GM12878 (cell line): Measurements from ENCODE around the gene ANKFY1. TPM values are rescaled to one million over a fixed set of nuclear protein-coding genes. Genes with fewer than 3 reads are reported as not detected.

Source experiments
- CREM ChIP-seq: IDR thresholded peaks from 2 replicates; pipeline ENCODE4 v1.6.1; 2014; ENCODE audit warnings: antibody characterized with exemption, low read depth
- E2F8 ChIP-seq: fragments of 450-650 bp; IDR thresholded peaks from 2 replicates; pipeline ENCODE4 v1.6.1; 2018; ENCODE audit warnings: mild to moderate bottlenecking, low read depth, moderate library complexity; ENCODE audit not compliant: partially characterized antibody
- EGR1 ChIP-seq, 2 experiments: IDR thresholded peaks; 1 replicate in 1 of 2; 2 replicates in 1 of 2; pipeline ENCODE4 v1.6.1; 2011 to 2012; ENCODE audit warnings: low read depth in 2 of 2, low read length in 2 of 2, borderline replicate concordance in 1 of 2, mild to moderate bottlenecking in 1 of 2, moderate library complexity in 1 of 2
- EP300 ChIP-seq, 2 experiments: fragments of 150-350 bp in 1 of 2; IDR thresholded peaks; 2 replicates each; pipeline ENCODE4 v1.6.1; 2011 to 2012; ENCODE audit warnings: low read depth in 2 of 2, low read length in 2 of 2, borderline replicate concordance in 1 of 2, improper control_type of control experiment in 1 of 2, inconsistent platforms in 1 of 2; ENCODE audit not compliant: control insufficient read depth in 1 of 2
- GABPA ChIP-seq: IDR thresholded peaks from 2 replicates; pipeline ENCODE4 v1.6.1; 2014; ENCODE audit warnings: antibody characterized with exemption, low read depth, mild to moderate bottlenecking, inconsistent platforms
- IKZF2 ChIP-seq, 2 experiments: fragments of 450-650 bp; IDR thresholded peaks; 2 replicates each; pipeline ENCODE4 v1.6.1; 2017; ENCODE audit warnings: mild to moderate bottlenecking in 2 of 2, moderate library complexity in 2 of 2
- JUNB ChIP-seq: IDR thresholded peaks from 2 replicates; pipeline ENCODE4 v1.6.1; 2016; ENCODE audit warnings: antibody characterized with exemption, mild to moderate bottlenecking
- KDM1A ChIP-seq: fragments of 200-600 bp; sonication (generic); IDR thresholded peaks from 2 replicates; pipeline ENCODE4 v1.6.1; 2016; ENCODE audit warnings: borderline replicate concordance
- MTA2 ChIP-seq: fragments of 450-650 bp; IDR thresholded peaks from 2 replicates; pipeline ENCODE4 v1.6.1; 2016; ENCODE audit warnings: low read depth, mild to moderate bottlenecking, moderate library complexity
- NFYA ChIP-seq: IDR thresholded peaks from 2 replicates; pipeline ENCODE4 v1.6.1; 2011; ENCODE audit warnings: low read depth, mild to moderate bottlenecking, low read length, improper control_type of control experiment, borderline replicate concordance
- PKNOX1 ChIP-seq: fragments of 450-650 bp; IDR thresholded peaks from 2 replicates; pipeline ENCODE4 v1.6.1; 2016; ENCODE audit warnings: mild to moderate bottlenecking
- PML ChIP-seq: IDR thresholded peaks from 2 replicates; pipeline ENCODE4 v1.6.1; 2012; ENCODE audit warnings: low read length, inconsistent platforms
- ZBTB11 ChIP-seq: fragments of 450-650 bp; formaldehyde crosslinking; IDR thresholded peaks from 2 replicates; pipeline ENCODE4 v1.5.0; 2022; ENCODE audit warnings: mild to moderate bottlenecking, missing genetic modification characterization
- polyA plus RNA-seq, 11 experiments: library from polyadenylated mRNA; depleted of rRNA in 4 of 11; unstranded in 6 of 11; stranded (reverse) in 5 of 11; fragments of >200 nt; fragmentation: Nextera tagmentation in 4 of 11; fragmentation: Illumina TruSeq in 1 of 11; extraction: Ambion mirVana in 4 of 11; extraction: Trizol in 1 of 11; gene quantifications; 1 replicate in 1 of 11; 2 replicates in 10 of 11; pipeline versions ENCODE4 v1.2.1 to v1.2.3, GENCODE V29; 2011 to 2016; ENCODE audit warnings: inconsistent platforms in 2 of 11, missing spikeins in 2 of 11, low read depth in 1 of 11
- total RNA-seq, 4 experiments: library from RNA; depleted of rRNA in 3 of 4; stranded (reverse); fragments of >200 nt in 3 of 4; fragmentation: Illumina TruSeq in 1 of 4; extraction: Trizol in 1 of 4; gene quantifications; 2 replicates each; pipeline versions ENCODE4 v1.2.1 to v1.2.3, GENCODE V29; 2013 to 2021
- TF ChIP-seq, protein P1 (sequence below): fragments of 450-650 bp; IDR thresholded peaks from 2 replicates; pipeline ENCODE4 v1.6.1; 2017; ENCODE audit warnings: mild to moderate bottlenecking, low read depth, inconsistent platforms; ENCODE audit not compliant: poor library complexity, severe bottlenecking
- TF ChIP-seq, protein P2 (sequence below): fragments of 450-650 bp; IDR thresholded peaks from 2 replicates; pipeline ENCODE4 v1.6.1; 2017; ENCODE audit warnings: low read depth, mild to moderate bottlenecking, moderate library complexity
- TF ChIP-seq, protein P3 (sequence below): fragments of 450-650 bp; IDR thresholded peaks from 2 replicates; pipeline ENCODE4 v1.6.1; 2017; ENCODE audit warnings: mild to moderate bottlenecking

ANKFY1 gene
- total and polyA plus RNA-seq, 10 of the 15 experiments (the other 5 are each of a cell fraction or from before 2014, with no cell fraction given): 3.0 to 27.7 (median 16.4) TPM

DNA sequence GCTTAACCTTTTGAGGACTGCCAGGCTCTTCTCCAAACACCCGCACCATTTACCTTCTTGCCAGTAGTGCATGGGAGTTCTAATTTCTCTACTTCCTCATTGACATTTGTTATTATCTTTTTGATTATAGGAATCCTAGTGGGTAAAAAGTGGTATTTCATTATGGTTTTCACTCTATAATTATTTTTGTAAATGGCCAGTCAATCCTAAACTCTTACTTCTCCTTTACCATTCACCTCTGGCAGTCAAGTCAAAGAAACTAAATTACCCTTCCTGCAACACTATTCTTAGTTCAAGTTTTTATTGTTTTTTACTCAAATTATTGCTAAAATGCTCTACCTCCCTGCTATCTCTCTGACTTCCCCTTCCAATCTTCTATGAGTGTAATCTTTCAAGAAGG, 29.8 kb upstream of the ANKFY1 start (continued):
- TF ChIP-seq E2F8: no peak
- no peak for TF ChIP-seq PML
- TF ChIP-seq, protein P1, sequence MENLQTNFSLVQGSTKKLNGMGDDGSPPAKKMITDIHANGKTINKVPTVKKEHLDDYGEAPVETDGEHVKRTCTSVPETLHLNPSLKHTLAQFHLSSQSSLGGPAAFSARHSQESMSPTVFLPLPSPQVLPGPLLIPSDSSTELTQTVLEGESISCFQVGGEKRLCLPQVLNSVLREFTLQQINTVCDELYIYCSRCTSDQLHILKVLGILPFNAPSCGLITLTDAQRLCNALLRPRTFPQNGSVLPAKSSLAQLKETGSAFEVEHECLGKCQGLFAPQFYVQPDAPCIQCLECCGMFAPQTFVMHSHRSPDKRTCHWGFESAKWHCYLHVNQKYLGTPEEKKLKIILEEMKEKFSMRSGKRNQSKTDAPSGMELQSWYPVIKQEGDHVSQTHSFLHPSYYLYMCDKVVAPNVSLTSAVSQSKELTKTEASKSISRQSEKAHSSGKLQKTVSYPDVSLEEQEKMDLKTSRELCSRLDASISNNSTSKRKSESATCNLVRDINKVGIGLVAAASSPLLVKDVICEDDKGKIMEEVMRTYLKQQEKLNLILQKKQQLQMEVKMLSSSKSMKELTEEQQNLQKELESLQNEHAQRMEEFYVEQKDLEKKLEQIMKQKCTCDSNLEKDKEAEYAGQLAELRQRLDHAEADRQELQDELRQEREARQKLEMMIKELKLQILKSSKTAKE: peak; percentile 29
- TF ChIP-seq JUNB: peak; percentile 69
- TF ChIP-seq NFYA: no peak
- TF ChIP-seq, protein P2, sequence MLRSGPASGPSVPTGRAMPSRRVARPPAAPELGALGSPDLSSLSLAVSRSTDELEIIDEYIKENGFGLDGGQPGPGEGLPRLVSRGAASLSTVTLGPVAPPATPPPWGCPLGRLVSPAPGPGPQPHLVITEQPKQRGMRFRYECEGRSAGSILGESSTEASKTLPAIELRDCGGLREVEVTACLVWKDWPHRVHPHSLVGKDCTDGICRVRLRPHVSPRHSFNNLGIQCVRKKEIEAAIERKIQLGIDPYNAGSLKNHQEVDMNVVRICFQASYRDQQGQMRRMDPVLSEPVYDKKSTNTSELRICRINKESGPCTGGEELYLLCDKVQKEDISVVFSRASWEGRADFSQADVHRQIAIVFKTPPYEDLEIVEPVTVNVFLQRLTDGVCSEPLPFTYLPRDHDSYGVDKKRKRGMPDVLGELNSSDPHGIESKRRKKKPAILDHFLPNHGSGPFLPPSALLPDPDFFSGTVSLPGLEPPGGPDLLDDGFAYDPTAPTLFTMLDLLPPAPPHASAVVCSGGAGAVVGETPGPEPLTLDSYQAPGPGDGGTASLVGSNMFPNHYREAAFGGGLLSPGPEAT: no peak
- TF ChIP-seq, protein P3, sequence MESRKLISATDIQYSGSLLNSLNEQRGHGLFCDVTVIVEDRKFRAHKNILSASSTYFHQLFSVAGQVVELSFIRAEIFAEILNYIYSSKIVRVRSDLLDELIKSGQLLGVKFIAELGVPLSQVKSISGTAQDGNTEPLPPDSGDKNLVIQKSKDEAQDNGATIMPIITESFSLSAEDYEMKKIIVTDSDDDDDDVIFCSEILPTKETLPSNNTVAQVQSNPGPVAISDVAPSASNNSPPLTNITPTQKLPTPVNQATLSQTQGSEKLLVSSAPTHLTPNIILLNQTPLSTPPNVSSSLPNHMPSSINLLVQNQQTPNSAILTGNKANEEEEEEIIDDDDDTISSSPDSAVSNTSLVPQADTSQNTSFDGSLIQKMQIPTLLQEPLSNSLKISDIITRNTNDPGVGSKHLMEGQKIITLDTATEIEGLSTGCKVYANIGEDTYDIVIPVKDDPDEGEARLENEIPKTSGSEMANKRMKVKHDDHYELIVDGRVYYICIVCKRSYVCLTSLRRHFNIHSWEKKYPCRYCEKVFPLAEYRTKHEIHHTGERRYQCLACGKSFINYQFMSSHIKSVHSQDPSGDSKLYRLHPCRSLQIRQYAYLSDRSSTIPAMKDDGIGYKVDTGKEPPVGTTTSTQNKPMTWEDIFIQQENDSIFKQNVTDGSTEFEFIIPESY: no peak
- no peak for TF ChIP-seq ZBTB11 (CRISPR knock-in tag)
- TF ChIP-seq EP300 (IDR thresholded peaks at IDR 0.05; ENCODE audit: borderline replicate concordance in 1 of 2, control insufficient read depth in 1 of 2, low read depth in 2 of 2, low read length in 2 of 2): peak in 1 of 2 experiments; percentile 55; a peak in 1 of 4 replicates
- peak; percentile 33; the same call in 1 of the 2 replicates for TF ChIP-seq PKNOX1
- no peak for TF ChIP-seq EGR1 (IDR thresholded peaks at IDR 0.05; ENCODE audit: borderline replicate concordance in 1 of 2, low read depth in 2 of 2, low read length in 2 of 2)
- TF ChIP-seq GABPA: no peak
- peak; percentile 89 for TF ChIP-seq MTA2
- no peak for TF ChIP-seq CREM
- no peak for TF ChIP-seq KDM1A
- peak in 1 of 2 experiments; percentile 46; a peak in 1 of 4 replicates for TF ChIP-seq IKZF2 (IDR thresholded peaks at IDR 0.05)
